ENCODE results near the gene GGA1.

GGA1 gene

DNA sequence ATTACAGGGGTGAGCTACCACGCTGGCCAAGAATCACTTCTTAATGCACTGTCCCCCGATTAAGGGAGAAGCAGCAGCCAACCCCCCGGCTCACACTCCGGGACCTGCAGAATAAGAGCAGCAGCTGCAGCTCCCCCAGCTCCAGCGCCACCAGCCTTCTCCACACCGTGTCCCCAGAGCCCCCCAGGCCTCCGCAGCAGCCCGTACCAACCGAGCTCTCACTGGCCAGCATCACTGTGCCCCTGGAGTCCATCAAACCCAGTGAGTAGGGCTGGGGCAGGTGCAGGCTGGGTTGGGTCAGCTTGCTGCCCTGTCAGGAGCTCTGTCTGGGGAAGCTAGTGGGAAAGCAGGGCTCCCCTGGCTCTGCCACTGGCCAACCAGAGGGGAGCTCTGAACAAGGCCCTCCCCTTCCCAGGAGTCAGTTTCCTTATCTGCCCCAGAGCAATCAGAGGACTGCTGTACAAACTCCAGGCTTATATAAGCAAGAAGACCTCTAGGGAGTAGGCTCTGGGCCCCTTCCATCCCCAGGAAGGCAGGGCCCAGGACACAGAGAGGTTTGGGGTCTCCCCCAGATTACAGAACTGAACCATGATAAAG is 22.3 kb downstream of the GGA1 start:
- DNase-seq = no peak

DNA sequence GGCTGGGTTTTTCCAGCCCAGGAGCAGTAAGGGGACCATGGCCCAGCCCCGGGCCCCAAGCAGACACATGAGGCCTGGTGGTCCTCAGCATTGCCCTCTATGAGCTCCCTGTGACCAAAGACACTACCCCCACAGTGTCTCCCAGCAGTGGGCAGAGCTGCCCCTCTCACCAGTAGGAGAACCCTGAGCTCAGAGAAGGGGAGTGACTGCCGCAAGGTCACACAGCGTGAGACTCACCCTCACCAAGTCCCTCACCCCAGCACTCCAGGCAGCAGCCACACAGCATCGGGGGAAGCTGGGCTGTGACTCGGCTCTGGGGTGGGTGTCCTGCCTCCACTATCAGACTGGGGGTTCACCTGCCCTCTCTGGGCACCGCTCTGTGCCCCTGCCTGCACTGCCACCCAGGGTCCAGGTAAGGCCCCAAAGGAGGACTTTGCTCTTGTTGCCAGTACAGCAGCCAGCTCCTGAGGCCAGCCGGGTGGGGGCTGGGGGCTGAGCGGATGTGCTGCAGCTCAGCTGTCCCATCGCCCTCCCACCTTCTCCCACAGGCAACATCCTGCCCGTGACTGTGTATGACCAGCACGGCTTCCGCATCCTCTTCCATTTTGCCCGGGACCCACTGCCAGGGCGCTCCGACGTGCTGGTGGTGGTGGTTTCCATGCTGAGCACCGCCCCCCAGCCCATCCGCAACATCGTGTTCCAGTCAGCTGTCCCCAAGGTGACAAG is 23.0 kb downstream of the GGA1 start:
- DNase-seq = no peak

- DNase-seq = no peak
Observed at GRCh38 chr22:37632174-37633088, 23.8 kb downstream of the GGA1 start.

- no peak for DNase-seq
Observed at GRCh38 chr22:37633089-37633624, 24.5 kb downstream of the GGA1 start.

- peak in 55 of 56 donors; percentile 15 to 88 (median 68) for DNase-seq
Observed at GRCh38 chr22:37633625-37634416, 25.2 kb downstream of the GGA1 start.

- DNase-seq = peak in 3 of 56 donors; percentile 6 to 25 (median 8)
Observed at GRCh38 chr22:37634417-37634924, 25.8 kb downstream of the GGA1 start.

DNA sequence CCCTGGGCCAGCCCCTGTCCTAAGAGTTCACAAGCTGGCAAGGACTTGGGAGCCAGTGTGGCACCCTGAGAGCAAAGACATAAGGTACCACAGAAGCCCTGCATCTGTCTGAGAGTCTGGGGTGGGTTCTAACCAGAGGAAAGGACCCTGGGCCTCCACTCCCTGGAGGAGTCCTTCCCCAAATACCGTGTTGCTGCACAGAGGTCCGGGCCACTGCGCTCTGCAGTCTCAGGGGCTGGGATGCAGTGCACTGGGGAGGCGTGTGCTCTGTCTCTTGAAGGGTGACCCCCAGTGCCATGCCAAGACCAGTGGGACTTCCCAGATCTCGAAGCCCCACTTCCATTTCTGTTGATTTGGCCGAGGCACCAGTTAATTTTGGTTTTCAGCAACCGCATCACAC is 26.5 kb downstream of the GGA1 start:
- DNase-seq = no peak

DNA sequence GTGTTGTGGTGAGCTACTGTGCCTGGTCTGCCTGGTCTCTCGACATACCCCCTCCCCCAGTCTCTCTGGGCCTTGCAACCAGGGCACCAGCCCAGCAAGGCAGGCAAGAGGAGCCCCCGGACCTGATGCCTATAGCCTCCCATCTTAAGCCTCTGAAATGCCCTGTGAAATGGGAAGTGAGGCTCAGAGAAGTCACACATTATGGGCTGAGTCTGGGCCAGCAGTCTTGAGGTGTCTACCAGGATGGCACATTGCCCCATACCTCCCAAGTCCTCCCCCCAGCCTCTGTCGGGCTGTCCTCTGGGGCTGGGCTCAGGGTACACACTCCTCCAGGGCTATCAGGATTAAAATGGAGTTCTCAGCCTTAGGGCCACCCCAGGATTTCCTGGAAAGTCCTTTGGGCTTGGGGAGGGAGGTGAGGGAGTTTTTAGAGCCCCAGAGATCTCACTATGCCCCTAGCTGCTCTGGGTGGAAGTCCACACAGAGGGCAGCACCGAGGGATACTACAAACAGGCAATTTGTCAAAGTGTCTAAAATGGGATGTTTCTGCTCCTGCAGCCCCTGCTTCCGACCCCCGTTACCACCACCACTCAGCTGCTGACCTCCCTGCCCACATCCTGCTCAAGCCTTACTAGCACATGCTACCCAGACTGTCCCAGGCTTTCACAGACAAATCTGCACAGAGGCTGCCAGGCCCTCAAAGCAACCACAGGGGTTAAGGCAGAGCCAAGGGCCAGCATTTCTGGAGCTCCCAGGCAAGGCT is 27.7 kb downstream of the GGA1 start:
- DNase-seq = peak in 3 of 56 donors; percentile 14 to 49 (median 33)

DNA sequence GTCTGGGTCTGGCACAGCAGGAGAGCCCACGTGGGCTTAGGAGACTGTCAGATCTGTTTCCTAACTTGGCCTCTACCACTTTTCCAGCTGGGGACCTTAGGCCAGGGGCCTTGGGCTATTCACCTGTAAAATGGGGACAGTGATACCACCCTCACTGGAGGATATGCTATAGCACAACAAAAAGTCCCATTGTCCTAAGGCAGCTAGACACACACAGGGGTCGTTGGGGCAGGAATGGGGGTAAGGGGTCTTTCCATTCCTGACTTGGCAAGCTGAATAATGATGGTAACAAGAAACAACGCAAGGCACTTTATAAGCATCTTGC is 28.3 kb downstream of the GGA1 start:
- DNase-seq = no peak

DNA sequence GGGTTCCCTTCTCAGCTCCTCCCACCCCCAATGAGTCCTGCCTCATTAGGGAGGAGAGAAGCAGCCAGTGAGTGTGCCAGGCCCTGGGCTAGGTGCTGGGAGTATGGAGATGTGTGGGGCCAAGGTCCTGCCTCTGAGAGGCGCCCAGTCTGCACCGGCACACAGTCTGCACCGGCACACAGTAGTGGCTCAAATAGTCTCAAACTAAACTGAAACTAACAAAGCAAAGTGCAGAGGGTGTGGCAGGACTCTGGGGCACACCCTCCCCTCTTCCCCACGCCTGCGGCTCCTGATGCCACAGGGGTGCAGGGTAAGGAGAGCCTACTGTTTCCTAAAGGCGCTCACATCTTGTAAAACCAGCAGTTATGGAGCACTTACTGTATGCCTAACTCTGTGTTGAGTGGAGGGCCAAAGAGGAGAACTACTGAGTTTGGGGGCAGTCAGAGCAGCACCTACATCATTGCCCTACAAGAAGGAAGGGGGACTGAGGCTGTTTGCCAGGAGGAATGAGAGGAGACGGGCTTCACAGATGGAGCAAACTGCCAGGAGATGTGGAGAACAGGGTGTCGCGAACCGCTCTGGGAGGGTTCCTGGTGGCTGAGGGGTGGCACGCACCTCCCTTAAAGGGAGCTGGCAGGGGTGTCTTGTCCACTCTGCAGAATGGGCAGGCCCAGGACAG is 29.9 kb downstream of the GGA1 start:
- no peak for DNase-seq

DNA sequence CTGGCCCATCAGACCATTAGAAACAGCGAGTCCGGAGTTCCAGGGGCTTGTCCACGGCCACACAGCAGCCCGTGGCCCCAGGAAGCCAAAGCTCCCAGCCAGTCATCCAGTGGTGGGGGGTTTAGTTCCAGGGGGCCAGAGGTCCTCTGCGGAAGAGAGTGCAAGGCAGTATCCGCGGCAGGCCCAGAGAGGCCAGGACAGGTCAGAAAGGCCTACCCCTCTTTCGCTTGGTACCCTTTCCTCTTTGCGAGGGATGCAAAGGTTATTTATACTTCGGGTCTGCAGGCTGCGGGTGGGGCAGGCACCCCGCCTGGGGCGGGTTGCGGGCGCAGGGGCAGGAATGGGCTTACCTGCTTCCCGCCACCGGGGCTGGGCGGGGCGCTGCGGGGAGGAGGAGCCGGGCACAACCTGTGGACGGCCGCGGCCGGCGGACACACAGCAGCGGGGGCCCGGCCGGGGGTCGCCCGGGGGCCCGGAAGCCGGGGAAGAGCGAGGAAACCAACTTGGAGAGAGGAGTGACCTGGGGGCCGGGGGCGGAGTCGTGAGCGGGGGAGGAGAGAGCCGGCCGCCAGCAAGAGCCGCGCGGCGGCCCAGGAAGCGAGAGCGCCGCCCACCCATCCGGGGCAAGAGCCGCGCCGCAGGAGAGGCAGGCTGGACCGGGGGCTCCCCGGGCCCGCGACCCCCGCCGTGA is 30.6 kb downstream of the GGA1 start, which contains the start of gene SH3BP1:
Gene SH3BP1, plus strand, starts transcription at position 600 of the 691 bp plus-strand sequence. CDS start 119 bp downstream, outside the sequence.
- DNase-seq = peak in 3 of 56 donors; percentile 10 to 22 (median 16)

DNA sequence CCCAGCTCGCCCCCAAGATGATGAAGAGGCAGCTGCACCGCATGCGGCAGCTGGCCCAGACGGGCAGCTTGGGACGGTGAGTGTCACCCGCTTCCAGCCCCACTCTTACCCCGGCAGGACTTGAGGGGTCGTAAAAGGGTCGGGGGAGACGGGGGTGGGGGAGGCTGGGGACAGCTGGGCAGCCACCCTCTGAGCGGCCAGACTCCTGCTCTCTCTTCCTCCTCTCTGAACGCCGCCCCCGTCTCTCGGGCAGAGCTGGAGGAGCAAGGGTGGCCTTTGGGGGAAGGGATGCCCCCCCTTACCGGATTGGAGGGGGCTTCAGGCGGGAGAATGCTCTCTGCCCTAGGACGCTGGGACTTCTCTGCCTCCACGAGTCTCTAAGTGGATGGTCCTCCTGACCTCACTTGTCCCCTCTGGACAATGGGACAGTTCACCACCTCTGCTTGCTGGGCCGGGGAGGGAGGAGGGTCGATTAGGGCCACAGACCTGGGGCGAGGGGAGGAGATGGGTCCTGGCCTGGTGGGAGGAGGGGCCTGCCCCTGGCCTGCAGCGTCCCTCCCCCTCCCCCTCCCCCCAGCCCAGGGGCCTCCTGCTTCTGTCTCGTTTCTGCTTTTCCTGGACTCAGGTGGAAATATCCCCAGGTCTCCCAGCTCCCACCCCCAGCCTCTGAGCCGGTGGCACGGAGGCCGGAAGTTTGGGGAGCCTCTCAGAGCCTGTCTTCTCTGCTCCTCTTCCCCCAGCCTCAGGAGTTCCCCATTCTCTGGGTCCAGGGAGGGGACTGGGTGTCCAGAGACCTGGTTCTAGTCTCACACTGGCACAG is 31.3 kb downstream of the GGA1 start:
- peak in 1 of 56 donors; percentile 16 for DNase-seq

GRCh38 chr22:37640591-37641560 is 32.2 kb downstream of the GGA1 start:
- no peak for DNase-seq

DNA sequence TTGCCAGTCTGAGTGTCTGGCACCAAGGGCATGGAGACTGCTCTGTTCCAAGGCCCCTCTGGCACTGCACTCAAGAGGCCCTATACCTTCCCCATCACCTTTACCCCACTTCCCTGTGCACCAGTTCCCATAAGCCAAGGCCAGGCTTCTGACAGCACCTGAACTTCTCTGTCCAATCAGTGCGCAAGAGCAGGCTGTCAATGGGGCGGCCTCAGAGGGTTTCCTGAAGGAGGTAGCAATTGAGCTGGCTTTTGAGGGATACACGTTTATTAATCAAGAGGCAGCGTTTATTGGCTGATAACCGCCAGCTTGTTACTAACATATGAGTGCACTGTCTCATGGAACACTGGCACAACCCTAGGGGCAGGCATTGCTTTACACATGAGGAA is 32.9 kb downstream of the GGA1 start:
- DNase-seq = no peak

DNA sequence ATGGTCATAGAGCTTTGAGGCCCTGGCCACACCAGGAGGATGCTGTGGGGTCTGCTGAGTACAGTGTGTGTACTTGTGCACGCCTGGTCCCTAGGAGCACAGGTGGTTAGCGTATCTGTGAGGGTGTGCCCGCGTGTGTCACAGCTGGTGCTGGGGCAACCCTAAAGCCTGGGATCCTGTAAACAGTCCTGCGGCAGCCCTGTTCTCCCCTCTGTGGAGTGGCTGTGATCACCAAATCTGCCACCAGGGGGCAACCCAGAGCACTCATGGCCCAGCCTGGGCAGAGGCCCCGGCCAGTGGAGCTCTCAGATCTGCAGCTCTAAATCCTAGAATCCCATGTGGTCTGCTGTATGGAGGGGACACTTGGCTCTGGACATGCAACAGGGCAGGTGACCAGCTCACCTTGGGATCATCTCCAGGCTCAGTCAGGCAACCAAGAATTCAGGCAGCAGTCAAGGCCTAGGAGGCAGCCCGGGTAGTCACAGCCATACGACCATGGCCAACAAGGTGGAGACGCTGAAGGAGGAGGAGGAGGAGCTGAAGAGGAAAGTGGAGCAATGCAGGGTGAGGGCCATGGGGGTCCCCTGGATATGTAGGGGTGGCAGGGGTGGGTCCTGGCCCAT is 34.7 kb downstream of the GGA1 start:
- peak in 50 of 56 donors; percentile 25 to 91 (median 64) for DNase-seq

GRCh38 chr22:37647317-37647716 is 38.7 kb downstream of the GGA1 start:
- DNase-seq = no peak
